GM21723 (cell line): ENCODE results near the gene NDFIP1.
"Not testable (repeated sequence)": the region's sequence is repeated elsewhere in the genome, so short reads cannot be mapped to it uniquely, and the experiment has no call there.

Experiments used
- ATAC-seq: cut with Tn5 transposase; IDR thresholded peaks from one replicate; pipeline ENCODE4 v1.9.1; 2021; ENCODE audit warnings: mild to moderate bottlenecking, moderate library complexity; ENCODE audit not compliant: unreplicated experiment

Gene NDFIP1

GRCh38 chr5:142151436-142152383, 43.1 kb downstream of the NDFIP1 start:
- ATAC-seq: no peak

GRCh38 chr5:142152384-142152732, 43.8 kb downstream of the NDFIP1 start:
- no peak for ATAC-seq

- no peak for ATAC-seq
These were observed 45.3 kb downstream of the NDFIP1 start for GRCh38 chr5:142153674-142154448.

GRCh38 chr5:142154449-142154841, 45.9 kb downstream of the NDFIP1 start:
- ATAC-seq: not testable (repeated sequence)

GRCh38 chr5:142156839-142157463, 48.4 kb downstream of the NDFIP1 start:
- ATAC-seq: no peak

GRCh38 chr5:142159354-142159753, 50.8 kb downstream of the NDFIP1 start:
- ATAC-seq: no peak

GRCh38 chr5:142164315-142164714, 55.7 kb downstream of the NDFIP1 start:
- no peak for ATAC-seq

GRCh38 chr5:142166754-142167153, 58.2 kb downstream of the NDFIP1 start:
- ATAC-seq: no peak

GRCh38 chr5:142167458-142167857, 58.9 kb downstream of the NDFIP1 start:
- ATAC-seq: no peak

- no peak for ATAC-seq
These were observed 59.8 kb downstream of the NDFIP1 start for GRCh38 chr5:142168365-142168764.

GRCh38 chr5:142170254-142170953, 61.8 kb downstream of the NDFIP1 start:
- ATAC-seq: no peak

GRCh38 chr5:142171270-142171669, 62.7 kb downstream of the NDFIP1 start:
- no peak for ATAC-seq

- ATAC-seq: no peak
These were observed 66.5 kb downstream of the NDFIP1 start for GRCh38 chr5:142175039-142175438.

GRCh38 chr5:142175461-142176142, 67.0 kb downstream of the NDFIP1 start:
- no peak for ATAC-seq

- ATAC-seq: no peak
These were observed 67.7 kb downstream of the NDFIP1 start for GRCh38 chr5:142176255-142176654.

- ATAC-seq: no peak
These were observed 70.1 kb downstream of the NDFIP1 start for GRCh38 chr5:142178651-142179050.

- ATAC-seq: no peak
These were observed 71.3 kb downstream of the NDFIP1 start for GRCh38 chr5:142179776-142180387.

- no peak for ATAC-seq
These were observed 72.5 kb downstream of the NDFIP1 start for GRCh38 chr5:142181096-142181495.

- no peak for ATAC-seq
These were observed 73.1 kb downstream of the NDFIP1 start for GRCh38 chr5:142181547-142182163.
